ENCODE results near the gene CLDN4.
"Not testable (repeated sequence)": the region's sequence is repeated elsewhere in the genome, so short reads cannot be mapped to it uniquely, and the experiment has no call there.

The CLDN4 gene

DNA sequence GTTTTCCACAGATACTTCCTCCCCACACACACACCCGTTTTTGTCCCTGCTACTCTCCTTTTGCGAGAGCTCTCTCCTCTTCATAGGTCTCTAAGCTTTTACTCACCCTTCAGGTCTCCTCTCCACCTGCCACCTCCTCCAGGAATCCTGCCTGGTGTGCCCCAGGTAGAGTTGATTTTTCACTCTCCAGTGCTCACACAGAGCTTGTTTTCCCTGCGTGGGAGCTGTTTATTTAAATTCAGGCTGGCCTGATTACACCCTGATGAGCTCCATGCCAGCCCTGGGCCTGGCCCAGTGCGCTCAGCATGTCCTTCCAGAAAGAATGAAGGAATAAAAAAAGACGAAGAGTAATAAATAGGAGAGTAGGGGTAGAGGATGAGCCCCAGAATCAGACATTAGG is 7.5 kb upstream of the CLDN4 start:
- DNase-seq (ENCODE audit: low read depth in 1 of 2, low spot score in 1 of 2), result no peak

DNA sequence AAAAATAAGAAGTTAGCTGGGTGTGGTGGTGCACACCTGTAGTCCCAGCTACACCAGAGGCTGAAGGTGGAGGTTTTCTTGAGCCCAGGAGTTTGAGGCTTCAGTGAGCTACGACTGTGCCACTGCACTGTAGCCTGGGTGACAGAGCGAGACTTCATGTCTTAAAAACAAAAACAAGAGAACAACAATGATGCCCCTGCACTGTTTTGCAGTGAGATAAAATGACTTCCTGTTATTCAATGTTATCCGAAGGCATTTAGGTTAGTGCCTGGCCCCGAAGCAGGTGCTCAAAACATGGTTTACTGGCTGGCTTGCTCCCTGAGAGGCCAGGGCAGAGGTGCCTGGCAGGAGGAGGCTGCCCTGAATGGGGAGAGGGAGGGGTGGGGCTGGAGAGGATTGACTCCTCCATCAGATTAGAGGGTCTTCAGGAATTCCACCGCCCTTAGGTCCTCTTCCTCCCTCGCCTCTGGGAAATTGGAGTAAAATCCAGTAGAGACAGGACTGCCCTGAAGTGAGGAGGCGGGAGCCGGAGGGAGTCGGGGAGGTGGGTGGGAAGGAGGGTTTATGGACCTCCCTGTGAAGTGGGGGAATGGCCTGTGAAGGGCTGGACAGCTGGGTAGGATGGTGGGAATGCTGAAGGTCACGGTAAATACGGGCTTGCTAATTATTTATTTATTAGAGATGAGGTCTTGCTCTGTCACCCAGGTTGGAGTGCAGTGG is 6.8 kb upstream of the CLDN4 start:
- DNase-seq (ENCODE audit: low read depth in 1 of 2, low spot score in 1 of 2), result no peak

DNA sequence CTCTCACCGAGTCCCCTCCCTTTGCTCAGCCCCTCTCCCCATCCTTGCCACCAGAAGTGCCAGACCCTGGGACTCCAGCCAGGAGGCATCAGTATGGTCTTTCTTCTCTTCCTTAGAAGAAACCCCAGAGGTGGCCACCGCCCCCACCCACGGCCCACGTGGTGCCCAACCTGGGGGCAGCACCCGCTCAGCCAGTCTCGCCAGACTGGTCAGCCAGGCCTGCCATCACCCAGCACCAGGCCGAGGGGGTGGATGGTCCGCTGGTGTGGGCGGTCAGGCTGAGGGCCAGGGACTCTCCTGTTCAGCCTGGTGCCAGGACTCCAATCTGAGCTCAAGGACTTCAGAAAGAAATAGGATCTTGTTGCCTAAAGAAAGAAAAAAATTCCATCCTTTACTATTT is 5.8 kb upstream of the CLDN4 start:
- no peak for DNase-seq (ENCODE audit: low read depth in 1 of 2, low spot score in 1 of 2)

DNA sequence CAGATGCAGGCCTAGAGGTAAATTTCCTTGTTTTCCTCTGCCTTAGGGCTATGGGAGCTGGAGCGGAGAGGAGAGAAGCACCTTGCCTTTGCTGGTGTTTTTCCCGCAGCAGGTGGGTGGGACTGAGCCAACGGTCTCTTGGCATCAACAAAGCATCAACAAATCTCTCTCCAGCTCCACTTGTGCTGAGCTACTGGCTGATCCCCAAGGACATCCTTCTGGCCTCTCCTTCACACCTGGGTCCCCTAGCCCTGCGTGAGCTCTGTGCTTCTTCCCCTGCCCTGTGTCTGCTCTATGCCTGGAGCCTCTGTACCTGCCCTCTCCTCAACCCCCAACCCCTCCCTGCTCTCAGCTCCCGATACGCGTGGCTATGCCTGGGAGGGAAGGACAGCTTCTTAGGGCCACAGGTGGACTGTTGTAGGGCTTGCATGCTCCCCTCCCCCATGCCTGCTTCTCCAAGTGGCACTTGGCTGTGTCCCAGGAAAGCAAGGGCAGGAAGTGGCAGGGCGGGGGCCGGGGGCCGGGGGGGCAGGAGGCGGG is 3.2 kb upstream of the CLDN4 start:
- no peak for DNase-seq (ENCODE audit: low read depth in 1 of 2, low spot score in 1 of 2)

DNA sequence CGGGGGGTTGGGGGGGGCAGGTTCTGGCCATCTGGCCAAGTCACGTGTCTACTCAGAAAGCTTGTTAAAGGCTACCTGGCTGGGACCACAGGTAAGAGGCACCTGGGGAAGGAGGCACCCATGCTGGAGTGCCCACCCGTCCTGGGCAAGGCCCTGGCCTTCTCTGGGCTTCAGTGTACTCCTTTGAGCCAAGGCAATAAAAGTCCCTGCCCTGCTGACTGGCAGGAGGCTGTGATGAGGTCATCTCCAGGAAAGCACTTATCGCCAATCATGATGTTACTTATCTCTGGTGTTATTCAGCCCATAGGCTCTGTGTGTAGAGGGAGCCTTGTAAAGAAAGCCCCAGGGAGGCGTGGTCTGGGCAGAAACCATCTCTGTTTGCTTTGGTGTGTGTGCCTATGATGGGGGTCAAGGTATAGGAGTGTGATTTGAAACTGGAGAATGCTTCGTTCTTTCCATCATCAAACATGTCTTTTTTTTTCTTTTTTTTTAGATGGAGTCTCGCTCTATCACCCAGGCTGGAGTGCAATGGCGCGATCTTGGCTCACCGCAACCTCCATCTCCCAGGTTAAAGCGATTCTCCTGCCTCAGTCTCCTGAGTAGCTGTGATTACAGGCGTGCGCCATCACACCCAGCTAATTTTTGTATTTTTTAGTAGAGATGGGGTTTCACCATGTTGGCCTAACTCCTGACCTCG is 2.5 kb upstream of the CLDN4 start:
- DNase-seq (ENCODE audit: low read depth in 1 of 2, low spot score in 1 of 2), result no peak

DNA sequence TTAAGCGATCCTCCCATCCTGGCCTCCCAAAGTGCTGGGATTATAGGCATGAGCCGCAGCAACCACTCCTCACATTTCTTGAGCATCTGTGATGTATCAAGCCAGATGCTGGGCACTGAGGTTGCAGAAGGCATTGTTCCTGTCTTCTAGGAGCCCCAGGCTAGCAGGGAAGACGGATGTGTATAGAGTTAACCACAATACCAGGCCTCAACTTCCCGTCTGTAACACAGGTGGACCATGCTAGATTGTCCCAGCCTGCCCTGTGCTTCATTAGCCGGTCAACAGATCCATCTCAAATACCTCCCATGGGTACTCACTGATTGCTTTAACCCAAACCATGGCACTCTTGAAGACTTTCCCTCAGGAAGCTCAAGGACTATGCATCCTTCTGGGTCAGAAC is 1.8 kb upstream of the CLDN4 start:
- DNase-seq (ENCODE audit: low read depth in 1 of 2, low spot score in 1 of 2), result no peak

DNA sequence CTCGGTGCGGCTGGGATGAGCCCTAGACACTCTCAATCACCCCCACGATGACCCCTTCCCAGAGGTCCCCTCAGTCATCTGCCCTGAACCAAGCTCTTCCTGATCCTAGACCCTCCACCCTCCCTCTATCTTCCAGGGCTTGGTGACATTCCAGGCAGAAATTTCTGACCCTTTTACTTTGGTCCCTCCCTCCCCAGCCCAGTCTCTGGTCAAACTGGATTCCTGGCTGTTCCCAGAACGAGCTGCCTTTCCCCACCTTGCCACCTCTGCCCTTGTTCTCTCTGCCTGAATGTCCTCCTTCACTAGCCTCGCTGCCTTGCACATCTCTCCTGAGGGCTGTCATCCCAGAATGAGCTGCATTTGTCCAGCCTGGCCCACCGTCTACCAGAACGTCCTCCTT is 1.3 kb upstream of the CLDN4 start:
- no peak for DNase-seq (ENCODE audit: low read depth in 1 of 2, low spot score in 1 of 2)

DNA sequence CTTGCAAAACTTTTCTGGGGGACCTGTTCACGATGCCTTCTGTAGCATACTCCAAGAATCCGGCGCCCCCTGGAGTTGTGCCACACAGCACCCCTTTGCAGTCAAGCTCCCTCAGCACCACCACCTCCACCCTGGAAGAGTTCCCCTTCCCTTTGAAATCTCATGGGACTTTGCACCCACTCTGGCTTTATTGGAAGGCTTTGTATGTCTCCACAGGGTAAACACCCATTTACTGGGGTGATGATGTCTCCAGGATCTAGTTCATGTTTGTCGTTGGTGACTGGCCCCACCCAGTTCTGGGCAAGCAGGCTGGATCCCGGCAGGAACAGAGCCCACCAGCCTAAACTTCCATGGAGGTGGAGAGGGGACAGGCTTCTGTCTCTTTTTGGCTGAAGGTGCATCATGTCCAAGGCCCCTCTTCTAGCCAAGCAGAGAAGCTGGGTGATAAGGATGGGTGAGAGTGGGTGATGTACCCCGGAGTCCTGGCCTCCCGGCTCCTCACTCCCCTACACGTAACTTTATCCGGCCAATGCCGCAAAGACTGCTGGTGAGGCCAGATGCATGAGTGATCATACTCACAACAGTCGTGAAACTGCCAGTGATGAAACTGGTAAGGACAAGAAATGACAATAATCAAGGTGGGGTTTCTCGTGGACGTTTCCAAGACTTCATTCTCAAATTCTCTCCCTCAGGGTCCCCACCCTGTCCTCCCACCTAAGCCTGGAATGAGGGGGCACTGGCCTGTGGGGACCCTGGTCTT is 695 bp upstream of the CLDN4 start:
- no peak for DNase-seq (ENCODE audit: low read depth in 1 of 2, low spot score in 1 of 2)

DNA sequence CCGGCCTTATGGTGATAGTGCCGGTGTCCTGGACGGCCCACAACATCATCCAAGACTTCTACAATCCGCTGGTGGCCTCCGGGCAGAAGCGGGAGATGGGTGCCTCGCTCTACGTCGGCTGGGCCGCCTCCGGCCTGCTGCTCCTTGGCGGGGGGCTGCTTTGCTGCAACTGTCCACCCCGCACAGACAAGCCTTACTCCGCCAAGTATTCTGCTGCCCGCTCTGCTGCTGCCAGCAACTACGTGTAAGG is 713 bp downstream of the CLDN4 start:
- DNase-seq (ENCODE audit: low read depth in 1 of 2, low spot score in 1 of 2), result no peak

DNA sequence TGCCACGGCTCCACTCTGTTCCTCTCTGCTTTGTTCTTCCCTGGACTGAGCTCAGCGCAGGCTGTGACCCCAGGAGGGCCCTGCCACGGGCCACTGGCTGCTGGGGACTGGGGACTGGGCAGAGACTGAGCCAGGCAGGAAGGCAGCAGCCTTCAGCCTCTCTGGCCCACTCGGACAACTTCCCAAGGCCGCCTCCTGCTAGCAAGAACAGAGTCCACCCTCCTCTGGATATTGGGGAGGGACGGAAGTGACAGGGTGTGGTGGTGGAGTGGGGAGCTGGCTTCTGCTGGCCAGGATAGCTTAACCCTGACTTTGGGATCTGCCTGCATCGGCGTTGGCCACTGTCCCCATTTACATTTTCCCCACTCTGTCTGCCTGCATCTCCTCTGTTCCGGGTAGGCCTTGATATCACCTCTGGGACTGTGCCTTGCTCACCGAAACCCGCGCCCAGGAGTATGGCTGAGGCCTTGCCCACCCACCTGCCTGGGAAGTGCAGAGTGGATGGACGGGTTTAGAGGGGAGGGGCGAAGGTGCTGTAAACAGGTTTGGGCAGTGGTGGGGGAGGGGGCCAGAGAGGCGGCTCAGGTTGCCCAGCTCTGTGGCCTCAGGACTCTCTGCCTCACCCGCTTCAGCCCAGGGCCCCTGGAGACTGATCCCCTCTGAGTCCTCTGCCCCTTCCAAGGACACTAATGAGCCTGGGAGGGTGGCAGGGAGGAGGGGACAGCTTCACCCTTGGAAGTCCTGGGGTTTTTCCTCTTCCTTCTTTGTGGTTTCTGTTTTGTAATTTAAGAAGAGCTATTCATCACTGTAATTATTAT is 1.2 kb downstream of the CLDN4 start:
- no peak for DNase-seq (ENCODE audit: low read depth in 1 of 2, low spot score in 1 of 2)

DNA sequence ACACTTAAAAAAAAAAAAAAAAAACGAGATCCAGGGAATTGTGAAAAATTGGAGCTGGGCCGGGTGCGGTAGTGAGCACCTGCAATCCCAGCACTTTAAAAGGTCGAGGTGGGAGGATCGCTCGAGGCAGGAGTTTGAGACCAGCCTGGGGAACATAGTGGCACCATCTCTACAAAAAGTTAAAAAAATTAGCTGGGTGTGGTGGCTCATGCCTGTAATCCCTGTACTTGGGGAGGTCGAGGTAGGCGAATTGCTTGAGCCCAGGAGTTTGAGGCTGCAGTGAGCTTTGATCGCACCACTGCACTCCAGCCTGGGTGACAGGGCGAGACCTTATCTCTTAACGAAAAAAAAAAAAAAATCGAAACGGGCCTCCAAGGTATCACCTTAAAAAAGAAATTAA is 2.0 kb downstream of the CLDN4 start:
- no peak for DNase-seq (ENCODE audit: low read depth in 1 of 2, low spot score in 1 of 2)

DNA sequence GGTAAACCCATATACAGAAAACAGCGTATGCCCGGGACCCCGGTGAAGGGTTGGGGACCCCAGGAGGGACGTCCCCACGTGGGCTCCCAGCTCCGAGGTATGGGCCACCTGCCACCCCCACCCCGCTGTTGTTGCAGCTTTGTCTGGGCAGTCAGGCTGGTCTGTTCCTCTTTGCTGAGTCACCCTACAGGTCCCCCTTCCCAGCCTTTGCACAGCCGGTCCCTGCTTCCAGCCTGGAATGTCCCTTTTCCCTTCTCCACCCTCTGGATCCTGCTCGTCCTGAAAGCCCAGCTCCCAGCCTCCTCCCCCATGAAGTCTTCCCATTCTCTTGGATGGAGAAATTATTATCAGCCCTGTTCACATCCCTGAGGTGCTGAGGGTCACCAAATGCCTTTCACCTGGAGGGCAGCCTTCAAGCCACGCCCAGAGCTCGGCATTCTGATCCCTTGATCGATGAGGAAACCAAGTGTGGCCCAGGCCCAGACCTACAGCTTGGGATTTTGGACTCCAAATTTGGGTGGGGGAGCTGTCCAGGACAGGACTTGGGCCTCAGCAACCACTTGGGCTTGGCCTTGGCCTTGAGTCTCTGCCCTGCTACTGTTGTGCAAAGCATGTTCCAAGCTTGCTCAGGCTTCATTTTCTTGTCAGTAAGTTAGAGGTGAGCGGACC is 2.6 kb downstream of the CLDN4 start:
- no peak for DNase-seq (ENCODE audit: low read depth in 1 of 2, low spot score in 1 of 2)

DNA sequence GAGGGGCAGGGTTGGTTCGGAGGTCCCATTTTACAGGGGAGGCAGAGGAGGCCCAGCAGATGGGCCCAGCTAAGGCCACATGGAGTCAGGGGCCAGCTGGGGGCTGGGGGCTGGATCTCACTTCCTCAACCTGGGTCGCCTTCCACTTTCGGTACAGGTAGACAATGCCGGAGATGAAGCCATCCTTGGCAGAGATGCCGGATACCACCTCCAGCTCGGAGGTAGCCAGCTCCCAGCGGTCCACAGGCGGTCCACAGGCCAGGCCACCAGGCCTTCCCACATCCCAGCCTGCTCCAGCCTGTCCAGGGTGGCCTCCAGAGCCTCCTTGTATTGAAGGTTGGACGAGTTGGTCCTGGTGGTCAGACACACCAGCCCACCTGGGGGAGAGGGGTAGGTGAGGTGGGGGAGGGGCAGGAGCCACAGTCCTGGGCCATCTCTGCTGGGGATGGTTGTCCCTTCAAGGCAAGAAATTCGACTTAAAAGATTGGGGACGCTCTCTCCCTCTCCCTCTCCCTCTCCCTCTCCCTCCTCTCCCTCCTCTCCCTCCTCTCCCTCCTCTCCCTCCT is 3.9 kb downstream of the CLDN4 start:
- no peak for DNase-seq (ENCODE audit: low read depth in 1 of 2, low spot score in 1 of 2)

DNA sequence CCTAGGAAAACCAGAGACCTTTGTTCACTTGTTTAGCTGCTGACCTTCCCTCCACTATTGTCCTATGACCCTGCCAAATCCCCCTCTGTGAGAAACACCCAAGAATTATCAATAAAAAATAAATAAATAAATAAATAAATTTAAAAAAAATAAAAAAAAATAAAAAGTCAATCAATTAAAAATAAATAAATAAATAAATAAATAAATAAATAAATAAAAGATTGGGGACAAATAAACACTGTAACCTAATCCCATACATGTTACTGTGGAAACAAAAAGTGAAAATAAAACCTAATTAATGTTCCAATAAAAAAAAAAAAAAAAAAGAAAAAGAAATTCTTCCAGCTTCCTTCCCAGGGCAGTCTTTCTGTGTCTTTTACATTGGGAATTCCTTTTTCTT is 6.4 kb downstream of the CLDN4 start:
- not testable (repeated sequence) for DNase-seq (ENCODE audit: low read depth in 1 of 2, low spot score in 1 of 2)

DNA sequence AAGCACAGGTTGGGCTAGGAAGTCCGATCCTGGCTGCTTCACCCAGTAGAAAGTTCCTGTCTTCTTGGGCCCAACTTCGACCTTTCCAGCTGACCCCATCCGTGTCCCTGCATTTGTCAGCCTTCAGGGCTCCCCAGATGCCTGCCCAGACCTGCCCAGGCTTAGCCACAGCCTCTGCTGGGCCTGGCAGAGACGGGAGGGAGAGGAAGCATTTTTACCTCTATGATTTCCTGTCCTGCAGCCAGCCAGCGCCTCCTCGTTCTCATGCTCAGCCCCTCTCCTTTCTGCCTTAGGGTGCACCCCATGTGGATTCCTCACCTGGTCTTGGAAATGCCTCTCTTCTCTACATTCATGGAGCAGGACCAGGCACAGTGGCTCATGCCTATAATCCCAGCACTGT is 7.8 kb downstream of the CLDN4 start:
- DNase-seq (ENCODE audit: low read depth in 1 of 2, low spot score in 1 of 2), result no peak

DNA sequence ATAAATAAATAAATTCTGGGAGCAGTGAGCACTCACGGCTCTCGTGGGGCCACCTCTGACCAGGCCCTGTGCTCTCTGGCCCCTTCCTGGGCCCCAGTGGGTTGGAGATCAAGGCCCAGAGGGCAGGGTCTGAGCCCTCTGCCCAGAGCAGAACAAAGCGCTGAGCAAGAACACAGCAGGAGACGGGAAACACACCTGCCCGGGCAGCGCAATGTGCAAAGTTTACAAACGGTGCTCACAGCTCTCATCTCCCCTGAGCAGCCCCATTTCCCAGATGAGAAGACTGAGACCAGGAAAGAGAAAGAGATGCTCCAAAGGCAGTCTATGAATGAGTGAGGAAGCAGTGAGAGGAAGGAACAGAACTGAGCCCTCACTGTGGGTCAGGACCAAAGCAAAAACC is 8.5 kb downstream of the CLDN4 start:
- no peak for DNase-seq (ENCODE audit: low read depth in 1 of 2, low spot score in 1 of 2)

DNA sequence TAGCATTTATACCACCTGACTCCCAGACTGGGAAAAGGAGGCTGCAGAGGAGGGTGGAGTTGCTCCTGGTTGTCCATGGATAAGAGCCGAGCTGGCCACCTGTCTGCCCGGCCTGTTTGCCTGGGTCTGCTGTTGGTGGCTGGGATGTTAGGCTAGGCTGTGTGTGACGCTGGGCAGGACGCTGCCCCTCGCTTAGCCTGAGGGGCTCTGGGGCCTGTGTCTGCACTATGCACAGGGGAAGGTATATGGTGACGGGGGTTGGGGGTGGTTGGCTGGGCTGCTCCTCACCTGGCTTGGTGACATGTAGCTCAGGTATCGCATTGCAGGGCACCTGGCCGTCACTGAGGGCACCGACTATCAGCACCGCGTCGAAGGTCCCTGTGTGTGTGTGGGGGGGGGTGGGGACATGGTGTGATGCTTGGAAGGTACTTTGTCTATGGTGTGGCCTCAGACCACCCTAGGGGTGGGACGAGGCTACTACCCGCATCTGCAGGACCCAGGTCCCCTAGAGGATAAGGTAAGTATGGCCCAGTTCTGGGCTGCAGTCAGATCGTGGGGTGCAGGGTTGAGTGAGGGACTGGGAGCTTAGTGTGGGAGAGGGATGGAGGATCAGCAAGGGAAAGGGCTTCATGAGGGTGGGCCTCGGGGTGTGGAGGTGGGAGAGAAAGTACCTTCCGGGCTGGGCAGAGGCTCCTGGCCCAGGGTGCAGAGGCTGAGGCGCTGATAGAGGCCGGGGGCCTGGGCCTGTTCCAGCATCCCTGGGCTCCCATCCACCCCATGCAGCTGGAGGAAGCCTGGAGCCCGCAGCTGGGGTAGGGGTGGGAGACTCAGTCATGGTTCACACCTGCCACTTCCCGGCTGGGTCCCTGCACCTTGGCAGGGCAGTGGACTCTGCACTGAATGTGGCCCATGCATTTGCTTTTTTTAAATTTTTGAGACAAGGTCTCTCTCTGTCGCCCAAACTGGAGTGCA is 9.2 kb downstream of the CLDN4 start:
- DNase-seq (ENCODE audit: low read depth in 1 of 2, low spot score in 1 of 2), result no peak

DNA sequence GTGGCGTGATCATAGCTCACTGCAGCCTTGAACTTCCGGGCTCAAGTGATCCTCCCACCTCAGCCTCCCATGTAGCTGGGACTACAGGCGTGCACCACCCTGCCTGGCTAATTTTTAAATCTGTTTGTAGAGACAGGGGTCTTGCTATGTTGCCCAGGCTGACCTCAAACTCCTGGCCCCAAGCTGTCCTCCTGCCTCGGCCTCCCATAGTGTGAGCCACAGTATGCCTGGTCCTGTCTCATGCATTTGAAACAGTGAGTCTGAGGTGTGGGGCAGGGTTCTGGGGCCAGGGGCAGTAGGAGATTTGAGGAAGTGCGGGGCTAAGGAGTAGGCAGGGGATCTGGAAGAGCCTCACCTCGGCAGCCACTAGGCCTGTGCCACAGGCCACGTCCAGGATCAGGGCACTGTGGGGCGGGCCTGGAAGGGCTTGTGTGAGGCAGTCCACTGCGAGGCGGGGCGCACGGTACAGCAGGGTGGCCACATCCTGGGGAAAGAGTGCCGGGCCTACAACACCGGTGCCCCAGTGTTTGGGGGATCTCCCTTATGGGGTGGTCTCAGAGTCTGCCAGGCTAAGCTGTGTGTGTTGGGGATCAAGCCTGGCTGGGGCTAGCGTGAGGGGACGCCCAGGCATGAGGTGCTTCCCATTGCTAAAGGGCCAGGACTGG is 10.1 kb downstream of the CLDN4 start:
- no peak for DNase-seq (ENCODE audit: low read depth in 1 of 2, low spot score in 1 of 2)

DNA sequence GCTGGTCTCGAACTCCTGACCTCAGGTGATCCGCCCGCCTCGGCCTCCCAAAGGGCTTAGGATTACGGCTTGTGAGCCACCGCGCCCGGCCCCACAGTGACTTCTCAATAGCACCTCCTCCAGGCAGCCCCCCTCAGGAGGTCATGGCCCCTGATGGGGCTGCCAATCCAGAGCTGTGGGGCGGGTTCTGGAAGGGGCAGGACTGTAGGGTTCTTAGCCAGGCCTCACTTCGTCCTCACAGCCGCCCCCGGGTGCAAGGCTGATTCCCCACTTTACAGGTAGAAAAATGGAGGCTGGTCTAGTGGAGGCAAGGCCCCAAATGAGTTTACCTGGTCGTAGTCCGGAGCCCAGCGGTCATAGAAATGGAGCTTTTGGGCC is 10.9 kb downstream of the CLDN4 start:
- DNase-seq (ENCODE audit: low read depth in 1 of 2, low spot score in 1 of 2), result no peak

All from stimulated activated CD4-positive, alpha-beta T cell treated with anti-CD3 and anti-CD28 coated beads, Interleukin-15, amount 100 ng/mL, for 1 hour (primary cell).